AG10803 (cell line): ENCODE results near the gene DCAF6.

Experiments
- DNase-seq: peaks from one replicate; pipeline ENCODE4 v3.0.0; 2010; ENCODE audit warnings: low read depth
- H3K4me3 ChIP-seq: 2 replicates; pipeline ENCODE4 v1.5.1; 2011; ENCODE audit warnings: mild to moderate bottlenecking, low read length, control low read depth
- CTCF ChIP-seq: conservative IDR thresholded peaks from 2 replicates; pipeline ENCODE4 v1.5.1; 2011; ENCODE audit warnings: mild to moderate bottlenecking, low read length, control low read depth, inconsistent platforms

The DCAF6 gene

GRCh38 chr1:168098534-168099320 is 162.2 kb downstream of the DCAF6 start:
- TF ChIP-seq CTCF = no peak
- no peak overlapping the region for H3K4me3 ChIP-seq
- no peak for DNase-seq

- H3K4me3 ChIP-seq = no peak overlapping the region
- no peak for DNase-seq
- no peak for TF ChIP-seq CTCF
These were observed 162.9 kb downstream of the DCAF6 start for GRCh38 chr1:168099337-168099801.

- DNase-seq = no peak
- no peak overlapping the region for H3K4me3 ChIP-seq
- no peak for TF ChIP-seq CTCF
These were observed 164.0 kb downstream of the DCAF6 start for GRCh38 chr1:168100315-168101002.

GRCh38 chr1:168101336-168101735 is 164.9 kb downstream of the DCAF6 start:
- no peak for TF ChIP-seq CTCF
- no peak for DNase-seq
- H3K4me3 ChIP-seq = no peak overlapping the region

- no peak for DNase-seq
- TF ChIP-seq CTCF = no peak
- H3K4me3 ChIP-seq = no peak overlapping the region
These were observed 166.0 kb downstream of the DCAF6 start for GRCh38 chr1:168102487-168102886.

GRCh38 chr1:168104535-168104934 is 168.1 kb downstream of the DCAF6 start:
- no peak for DNase-seq
- H3K4me3 ChIP-seq = no peak overlapping the region
- TF ChIP-seq CTCF = no peak

- no peak for DNase-seq
- no peak overlapping the region for H3K4me3 ChIP-seq
These were observed 169.4 kb downstream of the DCAF6 start for GRCh38 chr1:168105846-168106245.

More at GRCh38 chr1:168105846-168106245, 169.4 kb downstream of the DCAF6 start:
- no peak for TF ChIP-seq CTCF
